PC-3 (cell line): Measurements from ENCODE around the gene SLC17A5. TPM values are rescaled to one million over a fixed set of nuclear protein-coding genes. Genes with fewer than 3 reads are reported as not detected.

Experiments used
- ATAC-seq: fragments of 200-7000 bp; cut with Tn5 transposase; 2 replicates; pipeline ENCODE4 v1.9.1; 2020; ENCODE audit warnings: mild to moderate bottlenecking, moderate library complexity
- BruUV-seq: library from RNA; stranded (reverse); fragments of 400-500 nt; replicated peaks from 2 replicates; lab custom pipeline; 2021; lab: Mats Ljungman, UMichigan
- CTCF ChIA-PET: fragments of 300-600 bp; sonication (Branson Sonifier 250); formaldehyde crosslinking; loops from one replicate; lab custom pipeline; 2022; ENCODE audit warnings: antibody characterized with exemption; lab: Charles Lee
- POLR2A ChIA-PET: fragments of 300-600 bp; sonication (Branson Sonifier 250); formaldehyde crosslinking; loops from one replicate; lab custom pipeline; 2022; ENCODE audit warnings: antibody characterized with exemption; ENCODE audit not compliant: unreplicated experiment; lab: Charles Lee
- DNase-seq: peaks from one replicate; pipeline ENCODE4 v3.0.0-alpha.2; 2015
- H2AFZ ChIP-seq: fragments of 300-600 bp; sonication (generic); 2 replicates; pipeline ENCODE4 v1.6.0; 2016; ENCODE audit warnings: antibody characterized with exemption, low read length
- H3F3A ChIP-seq: fragments of 300-600 bp; sonication (generic); one replicate; pipeline ENCODE4 v1.6.0; 2017; ENCODE audit warnings: antibody characterized with exemption, low read length, control low read depth, mild to moderate bottlenecking; ENCODE audit not compliant: unreplicated experiment
- H3K27ac ChIP-seq: fragments of 300-600 bp; sonication (generic); 2 replicates; pipeline ENCODE4 v1.5.1; 2016; ENCODE audit warnings: mild to moderate bottlenecking, low read length
- H3K27me3 ChIP-seq: fragments of 300-600 bp; sonication (generic); 2 replicates; pipeline ENCODE4 v1.6.1; 2016; ENCODE audit warnings: low read length, mixed read lengths
- H3K36me3 ChIP-seq: fragments of 300-600 bp; sonication (generic); 2 replicates; pipeline ENCODE4 v1.6.1; 2016; ENCODE audit warnings: low read depth, mixed run types, low read length, mixed read lengths
- H3K4me1 ChIP-seq: fragments of 300-600 bp; sonication (generic); 2 replicates; pipeline ENCODE4 v1.5.1; 2016; ENCODE audit warnings: low read length; ENCODE audit not compliant: insufficient read depth
- H3K4me2 ChIP-seq: fragments of 300-600 bp; sonication (generic); 2 replicates; pipeline ENCODE4 v1.6.0; 2016; ENCODE audit warnings: low read length
- H3K4me3 ChIP-seq: fragments of 300-600 bp; sonication (generic); 2 replicates; pipeline ENCODE4 v1.5.1; 2016; ENCODE audit warnings: mild to moderate bottlenecking, low read length, mixed read lengths
- H3K79me2 ChIP-seq: fragments of 300-600 bp; sonication (generic); 2 replicates; pipeline ENCODE4 v1.6.1; 2017; ENCODE audit warnings: low read length, mixed read lengths
- H3K9ac ChIP-seq: fragments of 300-600 bp; sonication (generic); 2 replicates; pipeline ENCODE4 v1.6.0; 2016; ENCODE audit warnings: mild to moderate bottlenecking, low read length
- H3K9me2 ChIP-seq: fragments of 300-600 bp; sonication (generic); replicated peaks from 2 replicates; pipeline ENCODE4 v1.6.1; 2016; ENCODE audit warnings: mixed run types, low read length, mixed read lengths
- H3K9me3 ChIP-seq: fragments of 300-600 bp; sonication (generic); 2 replicates; pipeline ENCODE4 v1.6.1; 2016; ENCODE audit warnings: low read length, mixed read lengths
- H4K20me1 ChIP-seq: fragments of 300-600 bp; sonication (generic); 2 replicates; pipeline ENCODE4 v1.6.1; 2016; ENCODE audit warnings: low read length, mixed read lengths
- EZH2 ChIP-seq: fragments of 300-600 bp; sonication (generic); IDR thresholded peaks from one replicate; pipeline ENCODE4 v1.6.1; 2017; ENCODE audit warnings: antibody characterized with exemption, mild to moderate bottlenecking, low read length; ENCODE audit not compliant: unreplicated experiment
- EZH2phosphoT487 ChIP-seq: fragments of 300-600 bp; sonication (generic); IDR thresholded peaks from 2 replicates; pipeline ENCODE4 v1.6.1; 2018; ENCODE audit warnings: mild to moderate bottlenecking, antibody characterized with exemption, low read length, borderline replicate concordance
- intact Hi-C: fragments of 100-400 bp; cut with micrococcal nuclease; formaldehyde crosslinking; loops from 2 replicates; pipeline ENCODE4 v1.9.0; 2023
- total RNA-seq: library from RNA; depleted of rRNA; stranded (reverse); fragments of >200 nt; gene quantifications from 2 replicates; pipeline ENCODE4 v1.2.3, GENCODE V29; 2014
- TF ChIP-seq, protein P1 (sequence below): fragments of 300-600 bp; sonication (generic); conservative IDR thresholded peaks from 2 replicates; pipeline ENCODE4 v1.5.1; 2017; ENCODE audit warnings: antibody characterized with exemption, low read depth, mild to moderate bottlenecking, low read length

Gene SLC17A5
- total RNA-seq, 1 experiment from 2014 or later = 5.2 TPM

DNA sequence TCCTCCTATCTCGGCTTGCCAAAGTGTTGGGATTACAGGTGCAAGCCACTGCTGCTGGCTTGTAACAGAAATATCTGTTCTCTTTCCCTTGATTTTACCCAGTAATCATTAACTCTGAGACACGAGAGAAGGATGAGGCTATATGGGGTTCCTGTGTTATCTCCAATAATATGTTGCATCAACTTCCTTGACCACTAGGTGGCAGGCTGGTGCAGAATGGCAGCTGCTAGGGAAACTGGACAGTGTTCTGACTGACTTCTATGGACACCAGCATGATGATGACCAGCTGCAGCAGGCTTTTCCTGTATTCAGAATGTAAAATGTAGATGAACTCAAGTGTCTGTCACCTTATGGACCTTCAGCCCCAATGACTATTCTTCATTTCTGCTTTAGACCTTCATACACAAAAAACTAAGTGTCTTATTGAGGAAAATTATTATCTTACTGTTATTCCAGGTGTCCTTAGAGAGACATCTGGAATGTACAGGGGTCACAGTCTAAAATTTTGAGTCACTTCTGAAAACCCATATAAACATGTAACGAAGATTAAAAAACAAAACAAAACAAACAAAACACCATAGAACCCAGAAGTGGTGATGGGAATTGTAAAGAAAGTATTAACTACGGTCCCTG lies 21.8 kb upstream of the SLC17A5 start:
- Histone ChIP-seq H3F3A (no peaks in the 10 kb centered on the region), H3K27ac (no peak overlapping the region), H3K4me2 (no peak overlapping the region), H3K4me3 (no peak overlapping the region), H3K27me3 (no peaks in the 10 kb centered on the region), H3K9me3 (no peaks in the 10 kb centered on the region), H3K4me1 (peaks cover 11% of the 10 kb centered on the region), H3K9me2 (no peaks in the 10 kb centered on the region), H4K20me1 (no peaks in the 10 kb centered on the region), H3K79me2 (no peaks in the 10 kb centered on the region), H2AFZ (no peak overlapping the region), H3K9ac (no peak overlapping the region), H3K36me3 (no peaks in the 10 kb centered on the region)
- peak; percentile 81 for ATAC-seq
- TF ChIP-seq EZH2 = no peak
- TF ChIP-seq, protein P1, sequence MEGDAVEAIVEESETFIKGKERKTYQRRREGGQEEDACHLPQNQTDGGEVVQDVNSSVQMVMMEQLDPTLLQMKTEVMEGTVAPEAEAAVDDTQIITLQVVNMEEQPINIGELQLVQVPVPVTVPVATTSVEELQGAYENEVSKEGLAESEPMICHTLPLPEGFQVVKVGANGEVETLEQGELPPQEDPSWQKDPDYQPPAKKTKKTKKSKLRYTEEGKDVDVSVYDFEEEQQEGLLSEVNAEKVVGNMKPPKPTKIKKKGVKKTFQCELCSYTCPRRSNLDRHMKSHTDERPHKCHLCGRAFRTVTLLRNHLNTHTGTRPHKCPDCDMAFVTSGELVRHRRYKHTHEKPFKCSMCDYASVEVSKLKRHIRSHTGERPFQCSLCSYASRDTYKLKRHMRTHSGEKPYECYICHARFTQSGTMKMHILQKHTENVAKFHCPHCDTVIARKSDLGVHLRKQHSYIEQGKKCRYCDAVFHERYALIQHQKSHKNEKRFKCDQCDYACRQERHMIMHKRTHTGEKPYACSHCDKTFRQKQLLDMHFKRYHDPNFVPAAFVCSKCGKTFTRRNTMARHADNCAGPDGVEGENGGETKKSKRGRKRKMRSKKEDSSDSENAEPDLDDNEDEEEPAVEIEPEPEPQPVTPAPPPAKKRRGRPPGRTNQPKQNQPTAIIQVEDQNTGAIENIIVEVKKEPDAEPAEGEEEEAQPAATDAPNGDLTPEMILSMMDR = peak; percentile 86
- ChIA-PET POLR2A (no interaction called here), CTCF (interaction anchor here (1.1 kb wide), 1 partner anchor 57 kb away, joined by 6 read pairs; no protein-coding TSS in a partner anchor)
- peak; percentile 88 for DNase-seq
- no TSS peak for BruUV-seq
- intact Hi-C loops = loop anchor here (1.0 to 2.0 kb wide), 2 partner anchors 19 to 58 kb away; no protein-coding TSS in a partner anchor

DNA sequence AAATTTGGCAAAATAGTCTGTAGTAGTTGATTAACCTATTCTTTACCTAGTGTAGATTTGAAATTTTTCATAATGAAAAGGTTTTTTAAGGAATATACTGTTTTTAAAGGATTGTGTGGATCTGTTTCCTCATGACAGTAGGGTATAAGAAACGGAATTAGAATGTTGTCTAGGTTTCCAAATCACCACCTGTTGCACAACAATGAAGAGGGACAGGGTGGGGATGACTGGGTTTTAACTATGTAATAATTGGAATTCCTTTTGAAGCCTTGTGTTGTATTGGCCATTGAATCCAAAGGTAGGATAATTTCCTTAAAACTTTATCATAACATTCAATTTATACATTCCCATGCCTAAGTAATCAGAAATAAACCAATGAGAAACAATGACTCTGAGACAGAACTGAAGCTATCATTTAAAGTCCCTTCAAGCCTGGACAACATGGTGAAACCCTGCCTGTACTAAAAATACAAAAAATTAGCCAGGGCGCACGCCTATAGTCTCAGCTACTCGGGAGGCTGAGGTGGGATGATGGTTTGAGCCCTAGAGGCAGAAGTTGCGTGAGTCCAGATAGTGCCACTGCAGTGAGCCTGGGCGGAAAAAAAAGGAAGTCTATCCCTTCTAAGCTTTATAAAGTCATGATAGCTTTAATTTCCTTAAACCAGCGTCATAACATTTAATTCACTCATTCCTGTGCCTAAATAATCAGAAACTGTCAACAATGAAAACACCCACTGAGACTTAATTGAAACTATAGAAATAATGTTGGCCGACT lies 18.3 kb upstream of the SLC17A5 start:
- no peak overlapping the region for H3K4me3 ChIP-seq
- ATAC-seq (no peak), DNase-seq (no peak)
- intact Hi-C loops = no loop called here
- H2AFZ ChIP-seq = no peak overlapping the region
- H3K9me3 ChIP-seq = no peaks in the 10 kb centered on the region
- no peaks in the 10 kb centered on the region for H3K79me2 ChIP-seq
- ChIA-PET POLR2A (interaction anchor here (0.6 kb wide), 1 partner anchor 15 kb away, joined by 4 read pairs; no protein-coding TSS in a partner anchor), CTCF (no interaction called here)
- no peaks in the 10 kb centered on the region for H3K4me1 ChIP-seq
- H3F3A ChIP-seq = no peaks in the 10 kb centered on the region
- H3K9ac ChIP-seq = no peak overlapping the region
- H3K36me3 ChIP-seq = no peaks in the 10 kb centered on the region
- H3K27me3 ChIP-seq = no peaks in the 10 kb centered on the region
- H3K27ac ChIP-seq = no peak overlapping the region
- no peaks in the 10 kb centered on the region for H3K9me2 ChIP-seq
- no TSS peak for BruUV-seq
- no peaks in the 10 kb centered on the region for H4K20me1 ChIP-seq
- H3K4me2 ChIP-seq = no peak overlapping the region
- no peak for TF ChIP-seq EZH2phosphoT487
- no peak for TF ChIP-seq EZH2
- TF ChIP-seq, protein P1 = no peak

DNA sequence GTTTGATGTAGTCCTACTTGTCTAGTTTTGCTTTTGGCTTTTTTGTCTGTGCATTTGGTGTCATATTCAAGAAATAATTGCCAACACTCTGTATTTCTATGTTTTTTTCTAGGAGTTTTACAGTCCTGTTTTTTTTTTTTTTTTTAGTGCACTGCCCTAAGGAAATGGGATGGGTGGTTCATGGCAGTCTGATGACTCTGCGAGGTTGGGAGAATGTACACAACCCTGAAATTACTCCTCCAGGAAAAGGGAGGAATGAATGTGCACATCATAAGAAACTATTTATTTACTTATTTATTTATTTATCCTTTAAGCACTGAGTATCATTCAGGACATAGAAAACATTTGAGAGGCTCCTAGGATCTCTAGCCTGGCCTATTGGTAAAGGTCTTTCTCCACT lies 15.2 kb upstream of the SLC17A5 start:
- DNase-seq (no peak), ATAC-seq (no peak)
- CTCF ChIA-PET = no interaction called here
- no peak overlapping the region for H3K9ac ChIP-seq
- peaks cover 13% of the 10 kb centered on the region for H3K4me1 ChIP-seq
- no peaks in the 10 kb centered on the region for H3K36me3 ChIP-seq
- no peaks in the 10 kb centered on the region for H4K20me1 ChIP-seq
- intact Hi-C loops = no loop called here
- H3K27ac ChIP-seq = no peak overlapping the region
- no peaks in the 10 kb centered on the region for H3K27me3 ChIP-seq
- POLR2A ChIA-PET = no interaction called here
- H3K4me3 ChIP-seq = no peak overlapping the region
- no peak overlapping the region for H3K4me2 ChIP-seq
- H3K9me2 ChIP-seq = no peaks in the 10 kb centered on the region
- no peak for TF ChIP-seq EZH2
- TF ChIP-seq EZH2phosphoT487 = no peak
- TF ChIP-seq, protein P1 = no peak
- no peak overlapping the region for H2AFZ ChIP-seq
- H3F3A ChIP-seq = no peaks in the 10 kb centered on the region
- BruUV-seq = no TSS peak
- H3K79me2 ChIP-seq = no peaks in the 10 kb centered on the region
- no peaks in the 10 kb centered on the region for H3K9me3 ChIP-seq
